ENCODE measurements around the gene GALNT9.
A peak's percentile ranks its signal among the peaks of the same experiment; 100 is the strongest.
"Not testable (repeated sequence)": the region's sequence is repeated elsewhere in the genome, so short reads cannot be mapped to it uniquely, and the experiment has no call there.

GALNT9 gene

GRCh38 chr12:132227782-132228475 lies 101.5 kb downstream of the GALNT9 start:
- DNase-seq, result no peak

- DNase-seq, result no peak
Observed at GRCh38 chr12:132227118-132227517, 102.3 kb downstream of the GALNT9 start.

- DNase-seq, result no peak
Observed at GRCh38 chr12:132226604-132227003, 102.8 kb downstream of the GALNT9 start.

GRCh38 chr12:132225214-132225613 lies 104.2 kb downstream of the GALNT9 start:
- DNase-seq, result no peak

- no peak for DNase-seq
Observed at GRCh38 chr12:132224484-132224883, 104.9 kb downstream of the GALNT9 start.

GRCh38 chr12:132222808-132223173 lies 106.6 kb downstream of the GALNT9 start:
- DNase-seq, result no peak

GRCh38 chr12:132222096-132222807 lies 107.1 kb downstream of the GALNT9 start:
- peak; percentile 59 for DNase-seq

GRCh38 chr12:132219761-132220160 lies 109.6 kb downstream of the GALNT9 start:
- not testable (repeated sequence) for DNase-seq

- no peak for DNase-seq
Observed at GRCh38 chr12:132219323-132219722, 110.1 kb downstream of the GALNT9 start.

- no peak for DNase-seq
Observed at GRCh38 chr12:132218915-132219314, 110.5 kb downstream of the GALNT9 start.

- DNase-seq, result no peak
Observed at GRCh38 chr12:132218527-132218875, 110.9 kb downstream of the GALNT9 start.

GRCh38 chr12:132217800-132218526 lies 111.4 kb downstream of the GALNT9 start:
- no peak for DNase-seq

GRCh38 chr12:132217371-132217770 lies 112.0 kb downstream of the GALNT9 start:
- no peak for DNase-seq

GRCh38 chr12:132216354-132216987 lies 112.9 kb downstream of the GALNT9 start:
- DNase-seq, result no peak

- no peak for DNase-seq
Observed at GRCh38 chr12:132215299-132215989, 113.9 kb downstream of the GALNT9 start.

- no peak for DNase-seq
Observed at GRCh38 chr12:132214891-132215290, 114.5 kb downstream of the GALNT9 start.

GRCh38 chr12:132214161-132214476 lies 115.3 kb downstream of the GALNT9 start:
- DNase-seq, result no peak

GRCh38 chr12:132213359-132214160 lies 115.8 kb downstream of the GALNT9 start:
- no peak for DNase-seq

GRCh38 chr12:132211816-132212215 lies 117.6 kb downstream of the GALNT9 start:
- no peak for DNase-seq

- DNase-seq, result no peak
Observed at GRCh38 chr12:132211326-132211725, 118.1 kb downstream of the GALNT9 start.

GRCh38 chr12:132210223-132211055 lies 119.0 kb downstream of the GALNT9 start:
- DNase-seq, result no peak

Data from GDM1 (cell line).